Measurements from ENCODE around the gene HOXC4.

HOXC4 gene

DNA sequence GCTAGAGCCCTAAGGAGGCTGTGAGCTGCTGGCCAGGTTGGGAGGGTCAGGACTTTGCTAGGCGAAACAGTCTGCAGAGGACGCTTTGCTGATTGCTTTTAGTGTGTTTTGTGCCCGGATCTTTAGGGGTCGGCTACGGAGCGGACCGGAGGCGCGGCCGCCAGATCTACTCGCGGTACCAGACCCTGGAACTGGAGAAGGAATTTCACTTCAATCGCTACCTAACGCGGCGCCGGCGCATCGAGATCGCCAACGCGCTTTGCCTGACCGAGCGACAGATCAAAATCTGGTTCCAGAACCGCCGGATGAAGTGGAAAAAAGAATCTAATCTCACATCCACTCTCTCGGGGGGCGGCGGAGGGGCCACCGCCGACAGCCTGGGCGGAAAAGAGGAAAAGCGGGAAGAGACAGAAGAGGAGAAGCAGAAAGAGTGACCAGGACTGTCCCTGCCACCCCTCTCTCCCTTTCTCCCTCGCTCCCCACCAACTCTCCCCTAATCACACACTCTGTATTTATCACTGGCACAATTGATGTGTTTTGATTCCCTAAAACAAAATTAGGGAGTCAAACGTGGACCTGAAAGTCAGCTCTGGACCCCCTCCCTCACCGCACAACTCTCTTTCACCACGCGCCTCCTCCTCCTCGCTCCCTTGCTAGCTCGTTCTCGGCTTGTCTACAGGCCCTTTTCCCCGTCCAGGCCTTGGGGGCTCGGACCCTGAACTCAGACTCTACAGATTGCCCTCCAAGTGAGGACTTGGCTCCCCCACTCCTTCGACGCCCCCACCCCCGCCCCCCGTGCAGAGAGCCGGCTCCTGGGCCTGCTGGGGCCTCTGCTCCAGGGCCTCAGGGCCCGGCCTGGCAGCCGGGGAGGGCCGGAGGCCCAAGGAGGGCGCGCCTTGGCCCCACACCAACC lies 23.9 kb upstream of the HOXC4 start:
- no peak for DNase-seq

DNA sequence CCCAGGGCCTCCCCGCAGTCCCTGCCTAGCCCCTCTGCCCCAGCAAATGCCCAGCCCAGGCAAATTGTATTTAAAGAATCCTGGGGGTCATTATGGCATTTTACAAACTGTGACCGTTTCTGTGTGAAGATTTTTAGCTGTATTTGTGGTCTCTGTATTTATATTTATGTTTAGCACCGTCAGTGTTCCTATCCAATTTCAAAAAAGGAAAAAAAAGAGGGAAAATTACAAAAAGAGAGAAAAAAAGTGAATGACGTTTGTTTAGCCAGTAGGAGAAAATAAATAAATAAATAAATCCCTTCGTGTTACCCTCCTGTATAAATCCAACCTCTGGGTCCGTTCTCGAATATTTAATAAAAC lies 23.2 kb upstream of the HOXC4 start:
- no peak for DNase-seq

DNA sequence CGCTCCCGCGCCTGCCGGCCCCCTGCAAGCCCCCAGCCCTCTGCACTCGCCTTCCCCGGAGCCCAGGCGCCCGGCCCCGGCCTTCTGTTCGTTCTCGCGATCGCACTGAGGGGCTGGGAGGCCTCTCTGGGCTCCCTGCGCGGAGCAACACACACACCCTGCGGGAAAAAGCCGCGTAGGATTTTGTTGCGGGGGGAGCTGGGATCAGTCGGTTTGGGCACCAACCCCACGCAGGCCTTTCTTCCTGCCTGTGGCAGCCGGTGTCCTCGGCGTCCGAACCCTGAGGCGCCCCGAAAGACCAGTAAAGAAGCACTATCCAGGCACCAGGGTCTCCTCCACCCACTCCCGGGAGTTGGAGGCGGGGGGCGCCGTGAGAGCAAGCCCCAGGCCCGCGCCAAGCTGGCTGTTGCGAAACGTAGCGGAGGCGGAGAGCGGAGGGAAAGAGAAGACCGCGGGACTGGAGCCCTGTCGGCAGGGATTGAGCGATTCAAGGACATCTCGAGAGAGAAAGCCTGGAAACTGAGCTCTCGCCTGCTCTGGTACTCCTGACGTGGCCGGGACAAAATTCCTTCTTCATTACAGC lies 22.7 kb upstream of the HOXC4 start:
- no peak for DNase-seq

DNA sequence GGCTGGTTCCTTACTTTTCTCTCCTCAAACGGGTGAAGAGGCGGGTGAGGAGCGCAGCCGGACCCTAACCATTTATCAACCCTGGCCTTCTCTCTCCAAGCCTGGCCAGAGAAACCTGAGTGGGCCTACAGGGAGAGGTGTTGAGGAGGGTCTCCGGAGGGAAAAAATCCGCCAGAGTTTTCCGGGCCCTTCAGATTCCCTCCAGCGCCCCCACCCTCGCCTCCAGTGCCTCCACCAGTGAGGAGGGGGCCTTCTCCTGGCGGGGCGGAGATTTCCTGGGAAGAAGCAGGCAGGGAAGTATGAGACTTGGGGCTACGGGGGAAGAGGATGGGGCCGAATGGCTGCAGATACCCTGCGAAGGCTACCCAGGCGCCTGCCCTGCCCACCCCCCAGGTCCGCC lies 22.2 kb upstream of the HOXC4 start:
- DNase-seq: no peak

DNA sequence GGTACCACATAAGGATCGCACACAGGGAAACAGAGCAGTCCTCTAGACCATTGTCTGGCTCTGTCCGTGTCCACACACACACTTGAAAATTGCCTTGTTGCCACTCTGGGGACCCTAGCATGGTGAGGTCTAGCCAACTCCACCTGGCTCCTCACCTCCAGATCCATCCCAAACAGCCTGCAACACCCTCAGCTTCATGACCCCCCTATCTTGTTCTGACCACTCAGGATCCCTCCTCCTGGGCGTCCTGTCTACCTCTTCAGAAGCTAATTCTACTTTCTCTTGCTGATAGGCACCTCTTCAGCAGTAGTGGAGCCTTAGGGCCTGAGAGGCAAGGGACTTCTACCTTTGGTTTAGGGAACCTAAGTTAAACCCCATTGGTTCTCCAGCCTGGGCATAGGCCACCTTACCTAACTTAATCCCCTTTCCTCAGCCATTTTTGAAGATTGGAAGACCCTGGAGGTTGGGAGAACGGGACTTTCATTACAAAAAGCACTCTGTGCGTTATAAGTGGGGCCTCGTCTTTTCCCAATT lies 21.5 kb upstream of the HOXC4 start:
- no peak for DNase-seq

DNA sequence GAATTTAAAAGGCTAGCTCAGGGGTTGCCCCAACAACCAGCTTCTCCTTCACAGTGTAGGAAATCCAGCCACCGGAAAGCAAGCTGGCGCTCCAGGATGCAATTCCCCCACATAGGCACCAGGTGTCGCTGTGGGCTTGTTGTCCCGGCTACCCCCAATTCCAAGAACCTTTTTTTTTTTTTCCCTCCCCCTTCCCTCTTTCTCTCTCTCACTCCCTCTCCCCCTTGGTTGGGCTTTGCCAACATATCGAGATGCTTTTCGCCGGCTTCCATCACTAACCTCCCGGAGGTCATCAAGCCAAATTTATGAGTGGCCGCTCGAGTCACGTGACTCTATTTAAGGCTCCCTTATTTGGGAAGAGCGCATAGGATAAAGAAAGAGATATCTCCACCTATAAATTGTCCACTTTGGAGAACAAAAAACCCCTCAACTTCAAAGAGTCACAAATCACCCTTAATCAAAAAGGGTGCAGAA lies 21.0 kb upstream of the HOXC4 start, which contains the start of gene HOXC5:
TSS of gene HOXC5 (plus strand) at position 424 of the 474 bp plus-strand sequence. CDS start 73 bp downstream, outside the sequence.
- peak; percentile 64 for DNase-seq

DNA sequence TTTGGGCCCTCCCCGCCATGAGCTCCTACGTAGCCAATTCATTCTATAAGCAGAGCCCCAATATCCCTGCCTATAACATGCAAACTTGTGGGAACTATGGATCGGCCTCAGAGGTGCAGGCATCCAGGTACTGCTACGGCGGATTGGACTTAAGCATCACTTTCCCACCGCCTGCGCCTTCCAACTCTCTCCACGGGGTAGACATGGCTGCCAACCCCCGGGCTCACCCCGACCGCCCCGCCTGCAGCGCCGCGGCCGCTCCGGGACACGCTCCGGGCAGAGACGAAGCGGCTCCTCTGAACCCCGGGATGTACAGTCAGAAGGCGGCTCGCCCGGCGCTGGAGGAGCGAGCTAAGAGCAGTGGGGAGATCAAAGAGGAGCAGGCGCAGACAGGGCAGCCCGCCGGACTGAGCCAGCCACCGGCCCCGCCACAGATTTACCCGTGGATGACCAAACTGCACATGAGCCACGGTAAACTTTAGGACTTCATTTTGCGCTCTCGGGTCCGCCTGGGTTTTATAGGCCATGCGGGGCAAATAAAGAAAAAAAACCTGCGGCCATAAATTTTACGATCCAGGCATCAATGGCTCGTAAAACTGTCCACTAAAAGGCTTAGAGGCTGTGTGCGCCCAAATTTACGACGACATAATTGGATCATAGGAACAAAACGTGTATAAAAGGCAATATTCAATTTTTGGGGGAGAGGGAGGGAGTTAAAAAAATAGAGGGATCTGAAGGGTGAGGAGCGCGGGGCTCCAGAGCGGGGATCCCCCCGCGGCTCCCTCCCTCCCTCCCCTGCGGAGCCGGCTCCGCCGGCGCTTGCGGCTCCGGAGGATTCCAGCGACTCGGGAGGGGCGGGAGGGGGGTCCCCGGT lies 20.3 kb upstream of the HOXC4 start:
- no peak for DNase-seq

DNA sequence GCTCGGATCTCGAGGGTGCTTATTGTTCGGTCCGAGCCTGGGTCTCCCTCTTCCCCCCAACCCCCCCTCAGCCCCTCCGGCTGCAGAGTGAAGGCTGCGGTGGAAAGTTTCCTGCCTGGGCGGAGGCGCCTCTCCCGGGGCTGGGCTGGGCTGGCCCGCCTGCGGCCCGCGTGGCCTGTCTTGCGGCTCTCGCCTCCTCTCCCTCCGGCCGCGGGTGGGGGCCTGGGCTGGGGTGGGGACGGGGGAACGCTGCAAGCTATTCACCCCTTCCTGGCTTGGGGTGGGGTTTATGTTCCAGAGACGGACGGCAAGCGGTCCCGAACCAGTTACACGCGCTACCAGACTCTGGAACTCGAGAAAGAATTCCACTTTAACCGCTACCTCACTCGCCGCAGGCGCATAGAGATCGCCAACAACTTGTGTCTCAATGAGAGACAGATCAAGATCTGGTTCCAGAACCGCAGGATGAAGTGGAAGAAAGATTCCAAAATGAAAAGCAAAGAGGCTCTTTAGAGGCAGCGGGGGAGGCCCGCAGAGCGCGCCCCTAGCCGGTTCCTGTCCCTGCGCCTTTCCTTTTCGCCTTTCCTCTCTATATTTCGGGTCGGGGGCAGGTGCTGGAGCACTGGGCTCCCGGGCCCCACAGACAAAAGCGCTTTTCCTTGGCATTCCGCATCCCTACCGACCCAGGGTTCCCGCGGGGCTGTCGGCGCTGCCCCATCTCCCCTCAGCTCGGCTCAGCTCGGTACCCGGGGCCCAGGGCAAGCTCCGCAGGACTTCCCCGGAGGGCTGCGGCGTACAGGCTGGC lies 19.5 kb upstream of the HOXC4 start:
- no peak for DNase-seq

DNA sequence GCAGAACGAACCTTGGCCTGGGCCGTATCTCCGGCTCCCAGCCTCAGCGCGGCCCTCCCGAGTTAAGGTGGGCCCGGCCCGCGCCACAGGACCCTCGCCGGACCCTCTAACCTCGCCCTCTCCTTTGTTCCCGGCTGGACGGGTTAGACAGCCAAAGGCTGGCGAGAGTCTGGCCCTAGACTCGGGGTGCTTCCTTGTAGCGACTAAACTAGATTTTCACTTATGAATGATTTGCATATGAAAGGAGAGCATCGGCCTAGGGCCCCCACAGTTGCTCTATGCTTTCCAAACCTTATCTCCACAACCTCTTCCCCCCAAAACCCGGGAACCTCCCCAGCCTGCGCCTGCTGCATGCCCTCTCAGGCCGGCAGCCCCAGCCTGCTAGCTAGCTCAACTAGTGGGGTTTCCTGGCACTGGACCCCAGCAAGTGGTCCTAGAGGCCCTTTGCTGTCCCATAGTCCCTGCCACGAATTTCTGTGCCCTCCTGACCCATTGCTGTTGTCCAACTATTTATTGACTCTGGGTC lies 18.8 kb upstream of the HOXC4 start:
- DNase-seq: no peak

DNA sequence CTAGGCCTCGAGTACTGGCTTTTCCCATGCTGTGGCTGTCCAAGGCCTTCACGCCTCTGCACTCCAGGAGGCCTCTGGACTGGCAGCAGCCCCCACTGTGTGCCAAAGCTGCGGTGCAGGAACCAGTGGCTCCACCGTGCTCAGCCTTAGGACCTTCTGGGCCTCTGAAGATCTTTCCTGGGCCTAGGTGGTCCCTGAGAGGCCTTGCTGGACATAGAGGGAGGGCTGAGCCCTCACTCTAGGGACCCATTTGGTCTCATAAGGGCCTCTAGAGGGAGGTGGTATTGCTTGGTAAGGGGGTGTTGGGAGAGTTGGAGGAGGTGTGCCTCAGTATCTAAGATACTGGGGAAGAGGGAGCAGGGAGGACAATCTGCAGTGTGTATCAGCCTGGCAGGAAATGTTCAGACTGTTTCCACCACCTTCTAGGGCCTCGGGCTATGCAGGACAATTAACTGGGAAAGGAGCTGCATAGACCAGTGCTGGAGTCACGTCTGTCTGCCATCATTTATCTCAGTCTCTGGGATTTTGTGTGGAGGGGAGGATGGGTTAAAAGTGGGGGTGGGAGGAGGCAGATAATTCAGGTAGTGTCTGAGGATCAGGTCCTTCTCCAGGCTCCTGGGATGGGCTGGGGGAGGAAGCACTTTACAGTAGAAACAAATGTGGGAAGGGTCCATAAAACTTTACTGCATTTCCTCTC lies 17.9 kb upstream of the HOXC4 start:
- DNase-seq: no peak

DNA sequence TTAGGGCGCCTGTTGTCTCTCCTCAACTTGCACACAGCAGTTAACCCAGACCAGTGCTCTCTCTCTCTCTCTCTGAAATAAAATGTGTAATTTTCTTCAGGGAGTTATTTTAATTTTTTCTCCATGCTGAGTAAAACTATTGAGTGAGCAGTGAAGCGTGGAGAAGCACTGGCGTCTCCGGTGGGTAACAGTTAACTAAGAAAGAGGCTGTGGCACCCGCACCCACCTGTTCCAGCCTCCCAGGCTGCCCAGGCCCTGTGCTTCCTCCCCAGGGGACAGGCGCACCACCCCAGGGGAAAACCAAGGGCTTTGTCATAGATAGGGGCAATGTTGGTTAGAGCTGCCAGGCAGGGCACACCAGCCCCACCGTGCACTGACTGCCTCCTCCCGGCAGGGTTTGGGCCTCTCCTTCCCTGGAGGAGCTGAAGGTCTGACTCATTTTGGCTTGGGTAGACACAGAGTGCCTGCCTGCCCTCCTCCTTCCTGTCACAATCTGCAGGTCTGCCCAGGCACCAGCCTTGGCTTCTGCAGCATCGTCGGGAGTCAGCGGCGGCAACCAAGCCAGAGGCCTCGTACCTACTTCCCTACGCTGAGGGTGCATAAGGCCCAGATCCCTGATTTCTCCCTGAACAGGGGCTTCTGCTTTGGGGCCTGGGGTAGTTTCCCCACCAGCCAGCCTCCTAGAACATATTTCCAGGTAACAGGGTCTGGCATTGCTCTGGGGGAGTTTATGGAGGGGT lies 16.8 kb upstream of the HOXC4 start:
- peak; percentile 61 for DNase-seq

DNA sequence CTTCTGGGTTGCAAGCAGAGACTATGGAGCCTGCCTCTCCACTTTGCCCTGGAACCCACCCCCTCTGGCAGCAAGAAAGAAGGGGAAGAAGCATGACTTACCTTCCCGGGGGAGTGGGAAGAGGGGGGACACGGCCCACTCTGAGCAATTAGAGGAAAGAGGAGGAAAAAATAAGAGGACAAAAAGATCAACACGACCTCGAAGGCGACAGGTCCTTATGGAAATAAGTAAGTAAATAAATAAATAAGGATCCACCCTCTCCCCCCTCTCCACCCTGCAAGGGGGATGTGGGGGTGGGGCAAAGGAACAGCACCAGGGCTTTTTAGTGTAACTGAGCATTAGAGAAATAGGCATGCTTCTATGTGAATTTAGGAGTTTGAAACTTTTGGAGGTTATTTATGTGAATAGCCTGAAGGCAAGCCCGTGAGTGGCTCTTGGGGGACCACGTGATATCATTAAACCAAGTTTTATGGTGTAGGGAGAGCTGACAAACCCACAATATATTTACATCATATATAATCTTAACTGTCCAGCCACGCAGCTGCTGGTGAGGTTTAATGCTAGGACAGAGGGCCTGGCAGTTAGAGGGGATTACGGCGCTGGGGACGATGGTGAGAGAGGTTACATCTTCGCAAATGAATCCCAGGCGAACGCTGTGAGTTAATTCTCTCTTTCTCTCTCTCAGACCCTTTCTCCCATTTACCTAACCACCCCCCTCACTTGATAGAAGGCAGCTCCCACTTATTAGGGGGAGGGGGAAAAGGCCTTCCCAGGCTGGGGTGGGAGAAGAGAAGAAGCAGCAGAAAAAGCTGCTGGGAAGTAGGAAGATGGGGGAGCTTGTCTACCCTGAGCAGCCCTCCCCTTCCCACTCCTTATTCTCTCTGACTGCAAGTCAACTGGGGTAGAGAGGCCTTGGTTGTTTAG lies 16.0 kb upstream of the HOXC4 start:
- no peak for DNase-seq

DNA sequence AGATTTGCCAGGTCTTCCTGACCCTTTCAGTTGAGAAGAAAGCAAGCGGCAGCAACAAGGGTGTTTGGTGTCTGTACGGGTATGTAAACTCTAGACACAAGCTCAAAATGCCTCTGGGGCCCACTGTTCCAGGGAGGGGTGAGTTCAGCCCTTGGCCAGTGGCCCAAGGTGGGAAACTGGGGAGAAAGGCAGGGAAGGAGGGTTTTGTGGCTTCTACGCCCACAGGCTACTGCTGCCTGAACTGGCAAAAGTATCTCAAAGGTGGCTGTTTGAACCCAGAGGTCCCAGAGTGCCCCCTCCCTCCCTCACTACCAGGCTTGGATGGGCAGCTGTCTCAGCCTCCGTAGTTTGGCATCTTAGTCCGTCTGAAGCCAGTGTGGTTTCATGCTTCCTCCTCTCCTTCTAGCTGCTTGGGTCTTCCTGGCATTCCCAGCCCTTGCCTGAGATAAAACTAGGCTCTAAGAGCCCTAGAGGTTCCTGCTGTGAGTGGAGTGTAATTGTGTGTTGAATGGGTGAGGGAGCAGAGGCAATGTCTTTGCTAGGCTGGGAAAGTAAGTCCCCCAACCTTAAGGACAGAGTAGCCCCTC lies 15.3 kb upstream of the HOXC4 start:
- DNase-seq: no peak

DNA sequence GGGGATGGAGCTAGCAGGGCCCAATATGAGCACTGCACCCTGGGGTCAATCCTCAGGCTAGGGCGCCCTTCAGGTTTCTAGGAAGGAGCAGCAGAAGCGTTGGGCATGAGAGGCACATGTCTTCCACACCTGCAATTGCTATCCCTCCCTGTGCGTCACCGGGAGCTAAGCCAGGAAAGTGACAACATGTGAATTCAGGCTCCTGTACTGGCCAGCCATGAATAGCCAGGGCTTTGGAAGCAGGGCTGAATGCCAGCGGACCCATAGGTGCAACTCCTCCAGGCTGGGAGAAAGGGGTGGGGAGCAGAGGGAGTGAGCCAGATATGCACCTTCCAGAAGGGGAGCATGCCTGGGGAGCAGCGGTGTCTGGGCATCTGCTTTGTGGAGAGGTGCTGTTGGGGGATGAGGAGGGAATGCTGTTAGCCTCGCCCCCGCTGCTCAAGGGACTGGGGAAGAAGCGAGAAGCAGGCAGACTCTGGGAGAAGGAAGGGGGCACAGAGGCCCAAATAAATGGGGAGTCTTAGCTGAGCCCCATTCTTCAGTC lies 14.7 kb upstream of the HOXC4 start:
- no peak for DNase-seq

DNA sequence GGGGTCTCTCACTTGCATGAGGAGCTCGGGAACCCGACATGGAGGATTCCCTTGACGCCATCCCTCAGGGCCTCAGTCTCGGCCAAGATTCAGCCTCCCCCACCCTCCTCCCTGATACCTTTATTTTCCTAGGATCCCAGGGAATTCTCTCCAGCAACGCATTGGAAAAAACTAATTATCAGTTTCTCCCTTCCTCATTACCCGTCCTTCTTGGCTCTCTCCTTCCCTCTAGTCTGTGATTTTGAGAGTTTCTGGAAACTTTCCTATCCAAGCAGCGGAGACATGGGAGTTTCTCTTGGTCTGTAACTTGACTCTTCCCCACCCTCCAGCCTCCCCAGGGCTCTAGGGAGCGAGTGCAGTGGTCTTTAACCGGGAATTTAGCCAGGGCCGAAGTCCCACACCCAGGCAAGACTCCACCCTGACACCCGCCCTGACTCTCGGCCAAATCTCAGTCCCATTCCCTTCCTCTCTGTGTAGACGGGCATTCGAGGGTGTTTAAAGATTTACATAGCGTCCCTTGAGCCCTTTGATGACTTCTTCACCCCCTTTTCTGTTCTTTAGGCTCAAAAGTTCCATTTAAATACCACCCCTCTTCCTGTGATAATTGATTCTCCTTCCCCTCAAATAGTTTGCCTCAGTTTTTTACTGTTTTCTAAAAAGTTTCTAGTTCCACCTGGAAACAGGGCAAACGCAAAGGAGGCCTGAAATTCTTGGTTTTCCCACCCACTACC lies 14.1 kb upstream of the HOXC4 start:
- DNase-seq: no peak

DNA sequence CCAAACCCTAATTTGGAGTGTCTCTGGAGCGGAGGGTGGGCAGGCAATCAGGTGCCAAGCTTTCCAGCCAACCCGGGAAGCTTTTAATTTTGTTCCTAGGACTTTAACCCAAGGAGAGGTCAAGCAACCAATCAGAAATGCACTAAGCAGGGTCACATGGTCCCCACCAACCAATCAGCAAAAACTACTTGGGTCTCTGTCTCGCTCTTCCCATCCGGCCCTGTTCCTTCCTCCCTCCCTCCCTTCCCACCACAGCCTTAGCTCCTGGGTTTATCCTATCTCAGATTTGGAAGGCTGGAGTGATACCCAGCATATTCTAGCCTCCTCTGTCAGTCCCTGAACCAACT lies 13.5 kb upstream of the HOXC4 start:
- DNase-seq: no peak

DNA sequence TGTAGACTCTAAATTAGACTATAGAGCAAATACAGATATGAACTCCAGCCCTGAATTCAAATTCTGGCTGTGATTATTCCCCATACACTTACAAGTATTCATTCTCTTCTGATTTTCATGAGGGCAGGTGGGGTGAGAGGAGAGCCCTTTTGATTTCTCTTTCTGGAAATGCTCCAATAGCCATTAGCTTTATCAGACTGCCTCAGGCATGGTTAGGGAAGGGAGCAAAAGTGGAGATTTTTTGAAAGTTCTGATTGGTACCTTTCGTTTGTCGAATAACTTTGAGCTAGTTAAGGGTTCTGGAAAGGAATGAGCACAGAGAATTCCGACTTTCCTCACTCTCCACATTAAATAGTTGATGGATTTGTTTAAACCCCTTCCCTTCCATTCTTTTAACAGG lies 13.0 kb upstream of the HOXC4 start:
- DNase-seq: no peak

DNA sequence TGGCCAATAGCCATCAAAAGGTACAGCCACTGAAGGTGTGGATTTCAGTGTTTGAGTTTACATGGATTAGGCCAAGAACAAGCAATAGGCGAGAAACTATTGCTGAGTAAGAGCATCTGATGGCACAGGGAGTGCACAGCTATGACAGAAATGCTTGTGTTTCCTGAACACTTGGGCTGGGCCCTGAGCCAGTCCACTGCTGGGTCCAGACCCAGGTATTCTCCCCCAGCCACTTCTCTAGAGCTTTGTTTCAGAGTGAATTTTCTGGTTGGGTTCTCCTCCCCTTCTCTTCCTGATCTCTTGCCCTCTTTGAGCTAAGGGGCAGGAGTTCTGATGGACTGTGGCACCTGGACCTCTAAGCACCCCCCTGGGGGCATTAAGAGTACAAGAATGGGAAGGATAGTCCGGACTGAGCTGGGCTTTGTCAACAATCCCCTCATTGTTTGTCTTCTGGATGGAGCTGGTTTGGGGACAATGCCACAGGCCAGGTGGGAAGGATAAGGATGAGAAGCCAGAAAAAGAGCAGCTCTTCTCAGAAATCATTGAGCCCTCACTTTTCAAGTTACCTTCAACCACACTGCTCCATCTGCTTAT lies 12.4 kb upstream of the HOXC4 start:
- DNase-seq: no peak

Measured in NCI-H187 treated with DMSO at 0.1 percent for 48 hours (cell line).